ENCODE results near the gene CRYBA4.

- TF ChIP-seq EZH2 (IDR thresholded peaks at IDR 0.05; ENCODE audit: borderline replicate concordance, control insufficient read depth, low read depth, low read length), result no peak
- TF ChIP-seq ZNF274 (IDR thresholded peaks at IDR 0.05; ENCODE audit: insufficient read depth, insufficient read length), result no peak
Measured at GRCh38 chr22:26621663-26622062, at the start of gene CRYBA4.
